Panc1 (cell line): ENCODE results near the gene AOC3. TPM values are rescaled to one million over a fixed set of nuclear protein-coding genes. Genes with fewer than 3 reads are reported as not detected.

Experiments
- ATAC-seq: fragments of 200-7000 bp; cut with Tn5 transposase; 2 replicates; pipeline ENCODE4 v1.9.1; 2020; ENCODE audit warnings: mild to moderate bottlenecking, moderate library complexity
- BruUV-seq: library from RNA; stranded (reverse); fragments of 400-500 nt; replicated peaks from 2 replicates; lab custom pipeline; 2021; lab: Mats Ljungman, UMichigan
- CTCF ChIA-PET: fragments of 300-600 bp; sonication (Branson Sonifier 250); formaldehyde crosslinking; loops from one replicate; lab custom pipeline; 2022; ENCODE audit warnings: antibody characterized with exemption; lab: Charles Lee
- POLR2A ChIA-PET: fragments of 300-600 bp; sonication (Branson Sonifier 250); formaldehyde crosslinking; loops from one replicate; lab custom pipeline; 2022; ENCODE audit warnings: antibody characterized with exemption; lab: Charles Lee
- DNase-seq: peaks from one replicate; pipeline ENCODE4 v3.0.0-alpha.2; 2010; ENCODE audit warnings: low read depth, low spot score
- H3K27ac ChIP-seq: 2 replicates; pipeline ENCODE4 v1.5.1; 2011; ENCODE audit warnings: mild to moderate bottlenecking, low read length, inconsistent platforms
- H3K27me3 ChIP-seq: fragments of 200-500 bp; sonication (Bioruptor generic); 2 replicates; pipeline ENCODE4 v1.6.0; 2014; ENCODE audit warnings: low read length, inconsistent platforms; ENCODE audit not compliant: control insufficient read depth, insufficient read depth
- H3K36me3 ChIP-seq: fragments of 200-500 bp; sonication (Bioruptor generic); 2 replicates; pipeline ENCODE4 v1.5.1; 2014; ENCODE audit warnings: inconsistent platforms, mild to moderate bottlenecking, low read length, moderate library complexity; ENCODE audit not compliant: control insufficient read depth, insufficient read depth
- H3K4me1 ChIP-seq: 2 replicates; pipeline ENCODE4 v1.5.1; 2011; ENCODE audit warnings: inconsistent platforms, mild to moderate bottlenecking, low read length, moderate library complexity; ENCODE audit not compliant: control insufficient read depth, insufficient read depth
- H3K4me3 ChIP-seq, 2 experiments: 2 replicates each; pipeline ENCODE4 v1.5.1; 2011 to 2012; ENCODE audit warnings: low read depth in 2 of 2, low read length in 2 of 2, mild to moderate bottlenecking in 2 of 2, inconsistent platforms in 1 of 2, moderate library complexity in 1 of 2
- H3K9me3 ChIP-seq: fragments of 200-500 bp; sonication (Bioruptor generic); 2 replicates; pipeline ENCODE4 v1.5.1; 2014; ENCODE audit warnings: low read depth, mild to moderate bottlenecking, inconsistent platforms, low read length, moderate library complexity; ENCODE audit not compliant: control insufficient read depth, insufficient read depth
- CTCF ChIP-seq: fragments of 450-650 bp; IDR thresholded peaks from 2 replicates; pipeline ENCODE4 v1.5.1; 2017; ENCODE audit warnings: mild to moderate bottlenecking
- POLR2AphosphoS5 ChIP-seq: IDR thresholded peaks from 2 replicates; pipeline ENCODE4 v1.6.1; 2012; ENCODE audit warnings: mild to moderate bottlenecking, low read depth, low read length, moderate library complexity
- REST ChIP-seq, 2 experiments: IDR thresholded peaks; 2 replicates each; pipeline ENCODE4 v1.6.1; 2011 to 2012; ENCODE audit warnings: low read depth in 2 of 2, control low read depth in 1 of 2, low read length in 1 of 2, mild to moderate bottlenecking in 1 of 2, moderate library complexity in 1 of 2; ENCODE audit not compliant: insufficient read depth in 1 of 2
- SIN3A ChIP-seq: IDR thresholded peaks from 2 replicates; pipeline ENCODE4 v1.6.1; 2012; ENCODE audit warnings: low read depth, mild to moderate bottlenecking, low read length, moderate library complexity, borderline replicate concordance; ENCODE audit not compliant: insufficient read depth
- TCF7L2 ChIP-seq: IDR thresholded peaks from 2 replicates; pipeline ENCODE4 v1.6.1; 2011; ENCODE audit warnings: mild to moderate bottlenecking, low read depth, low read length, inconsistent platforms
- in situ Hi-C: cut with HindIII; loops from 2 replicates; pipeline ENCODE4 v1.10.0; 2016; ENCODE audit warnings: low sequenced_read_pairs, low pct_unique_long_range_greater_than_20kb
- intact Hi-C: fragments of 100-400 bp; cut with micrococcal nuclease; formaldehyde crosslinking; loops from one replicate; pipeline ENCODE4 v1.10.0; 2022; ENCODE audit not compliant: unreplicated experiment
- total RNA-seq: library from RNA; stranded (reverse); gene quantifications from one replicate; pipeline ENCODE4 v1.2.1, GENCODE V29; 2021; ENCODE audit not compliant: unreplicated experiment

Gene AOC3
- total RNA-seq, 1 experiment from 2014 or later = 0.21 TPM

GRCh38 chr17:42819939-42820535, 31.0 kb upstream of the AOC3 start:
- H3K9me3 ChIP-seq = no peaks in the 10 kb centered on the region
- H3K4me3 ChIP-seq = no peak overlapping the region
- DNase-seq (no peak), ATAC-seq (no peak; the same call in 1 of the 2 replicates)
- CTCF ChIA-PET = no interaction called here
- H3K36me3 ChIP-seq = peaks cover 4% of the 10 kb centered on the region
- BruUV-seq = no TSS peak
- intact Hi-C loops (no loop called here), in situ Hi-C loops (no loop called here)
- H3K27ac ChIP-seq = no peak overlapping the region
- peak; percentile 76 for TF ChIP-seq CTCF
- TF ChIP-seq SIN3A = no peak
- no peaks in the 10 kb centered on the region for H3K27me3 ChIP-seq
- H3K4me1 ChIP-seq = peaks cover 7% of the 10 kb centered on the region
- POLR2A ChIA-PET = no interaction called here

GRCh38 chr17:42821176-42821575, 29.8 kb upstream of the AOC3 start:
- no peak for ATAC-seq
- Histone ChIP-seq H3K4me3 (no peak overlapping the region), H3K27me3 (no peaks in the 10 kb centered on the region), H3K27ac (no peak overlapping the region), H3K36me3 (no peaks in the 10 kb centered on the region; the same call in none of the 2 replicates), H3K9me3 (no peaks in the 10 kb centered on the region), H3K4me1 (peaks cover 7% of the 10 kb centered on the region)
- BruUV-seq = no TSS peak
- CTCF ChIA-PET = no interaction called here
- POLR2A ChIA-PET = no interaction called here
- DNase-seq = no peak
- in situ Hi-C loops (no loop called here), intact Hi-C loops (no loop called here)
- TF ChIP-seq POLR2AphosphoS5 = no peak
- TF ChIP-seq TCF7L2 = no peak
- no peak for TF ChIP-seq CTCF
- no peak for TF ChIP-seq SIN3A
- TF ChIP-seq REST (IDR thresholded peaks at IDR 0.05; ENCODE audit: insufficient read depth in 1 of 2, low read depth in 2 of 2, low read length in 1 of 2) = no peak
